Right lobe of liver (tissue), 6 donors: ENCODE data around the gene SLC17A8. TPM values are rescaled to one million over a fixed set of nuclear protein-coding genes. Genes with fewer than 3 reads are reported as not detected.

Experiments
- ATAC-seq, 4 donors: fragments of 200-7000 bp; cut with Tn5 transposase; one replicate each; pipeline ENCODE4 v1.9.1; 2020; ENCODE audit warnings: mild to moderate bottlenecking in 4 of 4, moderate library complexity in 4 of 4
- DNase-seq, 3 donors: peaks; one replicate each; pipeline ENCODE4 v3.0.0-alpha.2; 2020
- H3K27ac ChIP-seq, 3 donors: fragments of 200-600 bp; one replicate each; pipeline ENCODE4 v1.8.0; 2022
- H3K27me3 ChIP-seq, 2 donors: fragments of 200-600 bp; one replicate each; pipeline ENCODE4 v1.8.0; 2022
- H3K36me3 ChIP-seq, 4 donors: fragments of 200-600 bp; sonication (generic) in 1 of 4; one replicate each; pipeline versions ENCODE4 v1.5.1 to v1.8.0; 2017 to 2022; ENCODE audit warnings: control low read depth in 1 of 4
- H3K4me1 ChIP-seq, 4 donors: fragments of 200-600 bp; sonication (generic) in 1 of 4; one replicate each; pipeline versions ENCODE4 v1.5.1 to v1.8.0; 2017 to 2022; ENCODE audit warnings: control low read depth in 1 of 4
- H3K4me3 ChIP-seq, 3 donors: fragments of 200-600 bp; one replicate each; pipeline ENCODE4 v1.8.0; 2022
- H3K9me3 ChIP-seq, 4 donors: fragments of 200-600 bp; sonication (generic) in 1 of 4; one replicate each; pipeline versions ENCODE4 v1.5.1 to v1.8.0; 2017 to 2022; ENCODE audit warnings: control low read depth in 1 of 4
- CTCF ChIP-seq, 4 donors: fragments of 200-600 bp in 3 of 4; fragments of 450-650 bp in 1 of 4; IDR thresholded peaks; one replicate each; pipeline versions ENCODE4 v1.5.1 to v1.8.0; 2016 to 2022; ENCODE audit warnings: antibody characterized with exemption in 4 of 4, mild to moderate bottlenecking in 2 of 4
- POLR2A ChIP-seq: fragments of 450-650 bp; IDR thresholded peaks from one replicate; pipeline ENCODE4 v1.6.1; 2017; ENCODE audit warnings: antibody characterized with exemption, mild to moderate bottlenecking
- WGBS: methylation state at CpG from one replicate; pipeline ENCODE4 v1.1.6; 2018; ENCODE audit warnings: low coverage, low lambda C conversion rate; ENCODE audit not compliant: insufficient coverage; ENCODE audit errors: missing lambda C conversion rate; 5-methylcytosine and 5-hydroxymethylcytosine counted together
- intact Hi-C, 2 donors: fragments of 100-400 bp; cut with DNase I; formaldehyde crosslinking; loops; one replicate each; pipeline versions ENCODE4 v1.11.2 to v1.14.1; 2022
- total RNA-seq, 6 experiments: library from RNA; depleted of rRNA in 2 of 6; stranded (reverse); fragments of >200 nt in 2 of 6; fragmentation: NEBNext Ultra II Directional in 3 of 6; extraction: Animal tissue kit (Norgen Biotek cat#: 25700) in 3 of 6; gene quantifications; one replicate each; pipeline versions ENCODE4 v1.1.0 to v1.2.4, GENCODE V29; 2016 to 2023
- donor health status: DM: no; HTN: yes; CAD: no.
- donor health status: DM: no; HTN: no; CAD: no.
- donor health status: DM: no; HTN: no; CAD: no.
- donor health status: DM: no; HTN: yes; CAD: no.
- donor health status: DM: no; HTN: yes; CAD: no.

SLC17A8 gene
- total RNA-seq, 6 experiments from 2014 or later: 0.06 to 0.51 (median 0.23) TPM

- H3K9me3 ChIP-seq: no peaks in the 10 kb centered on the region
- no peak for DNase-seq
- no peak for TF ChIP-seq CTCF (IDR thresholded peaks at IDR 0.05)
- no peak for TF ChIP-seq POLR2A
- no peaks in the 10 kb centered on the region for H3K27me3 ChIP-seq
- WGBS: 29% methylated on average over 1 of the region's 1 CpG
- intact Hi-C loops: no loop called here
- H3K4me1 ChIP-seq: peaks cover 0 to 22% (median 5%) of the 10 kb centered on the region in 4 donors
- H3K4me3 ChIP-seq: no peak overlapping the region
- H3K27ac ChIP-seq: no peak overlapping the region
- no peaks in the 10 kb centered on the region for H3K36me3 ChIP-seq
- peak in 3 of 4 donors; percentile 47 to 65 (median 61) for ATAC-seq
Observed at GRCh38 chr12:100464529-100464928, 107.7 kb downstream of the SLC17A8 start.

- no peak for TF ChIP-seq POLR2A
- TF ChIP-seq CTCF (IDR thresholded peaks at IDR 0.05): no peak
- no peak for DNase-seq
- H3K36me3 ChIP-seq: no peaks in the 10 kb centered on the region
- H3K4me3 ChIP-seq: no peak overlapping the region
- H3K27ac ChIP-seq: no peak overlapping the region
- no peak for ATAC-seq
- H3K9me3 ChIP-seq: no peaks in the 10 kb centered on the region
- intact Hi-C loops: no loop called here
- peaks cover 0 to 22% (median 5%) of the 10 kb centered on the region in 4 donors for H3K4me1 ChIP-seq
- H3K27me3 ChIP-seq: no peaks in the 10 kb centered on the region
Observed at GRCh38 chr12:100468126-100468525, 111.3 kb downstream of the SLC17A8 start.

Other genes with a start within 250 kb of the SLC17A8 start
- 10 to 100 TPM; 26.1 to 34.5 (median 29.8) TPM for gene BLTP3B, start 214.2 kb upstream of the SLC17A8 start, total RNA-seq
- 10 to 100 TPM in 4 of 6 experiments, 1 to 10 TPM in 2; 5.7 to 16.0 (median 13.1) TPM for gene ACTR6, start 156.3 kb upstream of the SLC17A8 start, total RNA-seq
- gene DEPDC4, start 90.0 kb upstream of the SLC17A8 start, total RNA-seq: 1 to 10 TPM in 4 of 6 experiments, under 1 TPM in 2; 0.37 to 2.0 (median 1.4) TPM
- gene SCYL2, start 89.9 kb upstream of the SLC17A8 start, total RNA-seq: 10 to 100 TPM; 17.9 to 34.1 (median 28.0) TPM
- 10 to 100 TPM; 52.4 to 81.7 (median 62.6) TPM for gene NR1H4, start 116.8 kb downstream of the SLC17A8 start, total RNA-seq
- gene GAS2L3, start 216.6 kb downstream of the SLC17A8 start, total RNA-seq: 1 to 10 TPM; 1.2 to 9.4 (median 2.8) TPM